AG10803 (cell line): ENCODE results near the gene PKHD1.
A peak's percentile ranks its signal among the peaks of the same experiment; 100 is the strongest.
"Not testable (repeated sequence)": the region's sequence is repeated elsewhere in the genome, so short reads cannot be mapped to it uniquely, and the experiment has no call there.

Experiments
- DNase-seq: peaks from one replicate; pipeline ENCODE4 v3.0.0; 2010; ENCODE audit warnings: low read depth
- H3K4me3 ChIP-seq: 2 replicates; pipeline ENCODE4 v1.5.1; 2011; ENCODE audit warnings: mild to moderate bottlenecking, low read length, control low read depth
- TF ChIP-seq, protein P1 (sequence below): conservative IDR thresholded peaks from 2 replicates; pipeline ENCODE4 v1.5.1; 2011; ENCODE audit warnings: mild to moderate bottlenecking, low read length, control low read depth, inconsistent platforms

The PKHD1 gene

DNA sequence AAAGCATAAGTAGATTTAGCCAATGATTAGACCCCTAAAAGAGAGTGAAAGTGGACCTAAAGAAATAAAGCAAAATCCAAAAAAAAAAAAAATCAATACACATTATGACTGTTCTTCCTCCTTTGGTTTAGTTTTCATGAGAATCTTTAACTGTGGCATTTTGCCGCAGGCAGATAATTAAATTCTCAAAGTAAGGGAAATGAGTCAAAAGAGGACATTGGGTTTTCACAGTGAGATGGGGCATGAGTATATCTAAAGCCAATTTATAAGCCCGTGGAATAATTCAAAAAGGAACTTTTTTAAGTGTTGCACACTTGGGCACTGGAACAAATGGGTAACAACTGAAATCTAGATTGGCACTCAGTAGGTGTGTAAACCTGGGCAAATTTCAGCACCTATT lies 230.3 kb downstream of the PKHD1 start:
- no peak for DNase-seq
- TF ChIP-seq, protein P1, sequence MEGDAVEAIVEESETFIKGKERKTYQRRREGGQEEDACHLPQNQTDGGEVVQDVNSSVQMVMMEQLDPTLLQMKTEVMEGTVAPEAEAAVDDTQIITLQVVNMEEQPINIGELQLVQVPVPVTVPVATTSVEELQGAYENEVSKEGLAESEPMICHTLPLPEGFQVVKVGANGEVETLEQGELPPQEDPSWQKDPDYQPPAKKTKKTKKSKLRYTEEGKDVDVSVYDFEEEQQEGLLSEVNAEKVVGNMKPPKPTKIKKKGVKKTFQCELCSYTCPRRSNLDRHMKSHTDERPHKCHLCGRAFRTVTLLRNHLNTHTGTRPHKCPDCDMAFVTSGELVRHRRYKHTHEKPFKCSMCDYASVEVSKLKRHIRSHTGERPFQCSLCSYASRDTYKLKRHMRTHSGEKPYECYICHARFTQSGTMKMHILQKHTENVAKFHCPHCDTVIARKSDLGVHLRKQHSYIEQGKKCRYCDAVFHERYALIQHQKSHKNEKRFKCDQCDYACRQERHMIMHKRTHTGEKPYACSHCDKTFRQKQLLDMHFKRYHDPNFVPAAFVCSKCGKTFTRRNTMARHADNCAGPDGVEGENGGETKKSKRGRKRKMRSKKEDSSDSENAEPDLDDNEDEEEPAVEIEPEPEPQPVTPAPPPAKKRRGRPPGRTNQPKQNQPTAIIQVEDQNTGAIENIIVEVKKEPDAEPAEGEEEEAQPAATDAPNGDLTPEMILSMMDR = no peak
- H3K4me3 ChIP-seq = no peak overlapping the region

DNA sequence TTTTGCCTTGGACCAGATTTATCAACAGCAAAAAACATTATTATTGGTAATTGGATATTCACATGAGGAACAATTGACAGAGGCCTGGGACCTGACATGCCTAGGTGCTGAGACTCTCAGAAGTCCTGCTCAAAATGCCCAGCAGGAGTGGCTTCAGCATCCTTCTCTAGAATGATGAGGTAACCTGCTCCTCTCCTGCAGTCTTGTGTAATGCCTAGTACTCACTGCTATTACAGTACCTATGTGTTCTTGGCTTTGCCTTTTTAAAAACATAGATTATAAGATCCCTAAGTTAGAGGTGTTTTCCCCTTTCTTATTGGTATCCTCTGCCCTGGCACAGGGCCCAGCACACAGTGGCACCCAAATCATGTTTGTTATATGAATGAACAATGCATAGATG lies 230.9 kb downstream of the PKHD1 start:
- no peak for DNase-seq
- no peak overlapping the region for H3K4me3 ChIP-seq
- TF ChIP-seq, protein P1 = no peak

DNA sequence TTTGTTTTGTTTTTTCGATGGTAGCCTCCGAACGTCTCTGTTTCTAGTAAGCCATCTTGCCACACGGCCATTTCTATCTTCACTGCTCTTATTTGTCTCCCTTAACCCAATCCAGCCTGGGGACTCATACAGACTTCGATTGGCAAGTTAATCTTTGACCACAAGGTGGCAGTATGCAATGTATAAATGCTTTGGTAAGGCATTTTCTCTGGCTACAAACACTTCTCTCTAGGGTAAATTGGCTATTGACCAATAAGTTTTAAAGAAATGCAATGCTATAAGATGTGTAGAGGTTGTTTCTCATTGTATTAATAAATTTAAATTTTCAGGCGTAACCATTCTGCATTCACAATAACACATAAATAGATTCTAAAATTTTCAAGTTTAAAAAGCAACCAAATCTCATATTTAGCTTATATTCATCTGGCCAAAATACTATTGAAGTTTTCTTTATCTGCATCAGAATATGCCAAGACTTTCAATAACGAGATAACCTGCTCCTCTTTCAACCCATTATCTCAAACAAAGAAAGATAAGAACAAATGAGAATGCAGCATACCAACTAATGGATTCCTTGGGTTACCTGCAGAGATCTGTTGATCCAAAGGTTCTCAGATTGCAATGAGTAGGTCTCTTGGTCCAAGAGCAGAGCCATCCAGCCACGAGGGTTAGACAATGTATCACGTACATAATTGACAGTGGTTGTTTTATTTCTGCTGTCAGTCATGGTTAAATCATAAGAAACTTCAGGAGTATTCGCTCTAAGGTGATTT lies 231.9 kb downstream of the PKHD1 start:
- TF ChIP-seq, protein P1 = peak; percentile 78
- no peak overlapping the region for H3K4me3 ChIP-seq
- peak; percentile 63 for DNase-seq

DNA sequence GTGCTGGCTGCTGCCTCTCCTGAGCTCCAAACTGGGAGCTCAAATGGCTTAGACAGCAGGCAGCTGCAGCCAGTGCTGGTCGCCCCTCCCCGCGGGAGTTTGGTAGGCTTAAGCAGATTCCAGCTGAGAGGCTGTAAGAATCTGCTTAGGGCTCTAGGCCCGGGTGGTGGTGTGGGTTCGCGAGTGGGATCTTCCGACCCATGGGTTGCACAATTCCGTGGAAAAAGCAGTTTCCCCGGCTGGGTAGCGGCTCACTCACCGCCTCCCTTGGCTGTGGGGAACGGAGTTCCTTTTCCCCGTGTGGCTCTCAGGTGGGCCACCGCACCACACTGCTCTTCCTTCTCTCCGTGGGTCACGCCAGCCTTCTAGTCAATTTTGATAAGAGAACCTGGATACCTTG lies 232.5 kb downstream of the PKHD1 start:
- no peak overlapping the region for H3K4me3 ChIP-seq
- TF ChIP-seq, protein P1 = no peak
- no peak for DNase-seq

DNA sequence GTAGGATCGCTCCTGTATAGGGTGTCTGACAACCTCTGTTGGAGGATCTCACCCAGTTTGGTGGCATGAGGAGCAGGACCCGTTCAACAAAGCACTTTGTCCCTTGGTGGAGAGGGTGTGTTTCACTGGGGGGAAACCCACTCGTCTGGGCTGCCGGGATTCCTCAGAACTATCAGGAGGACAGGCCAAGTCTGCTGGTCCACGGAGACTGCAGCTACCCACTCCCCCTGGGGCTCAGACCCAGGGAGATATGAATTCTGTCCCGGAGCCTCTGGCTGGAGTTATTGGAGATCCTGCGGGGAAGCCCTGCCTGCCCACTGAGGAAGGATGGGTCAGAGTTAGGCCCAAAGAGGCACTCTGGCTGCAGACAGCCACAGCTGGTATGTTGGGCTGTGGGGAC lies 233.1 kb downstream of the PKHD1 start:
- TF ChIP-seq, protein P1 = no peak
- H3K4me3 ChIP-seq = no peak overlapping the region
- no peak for DNase-seq

DNA sequence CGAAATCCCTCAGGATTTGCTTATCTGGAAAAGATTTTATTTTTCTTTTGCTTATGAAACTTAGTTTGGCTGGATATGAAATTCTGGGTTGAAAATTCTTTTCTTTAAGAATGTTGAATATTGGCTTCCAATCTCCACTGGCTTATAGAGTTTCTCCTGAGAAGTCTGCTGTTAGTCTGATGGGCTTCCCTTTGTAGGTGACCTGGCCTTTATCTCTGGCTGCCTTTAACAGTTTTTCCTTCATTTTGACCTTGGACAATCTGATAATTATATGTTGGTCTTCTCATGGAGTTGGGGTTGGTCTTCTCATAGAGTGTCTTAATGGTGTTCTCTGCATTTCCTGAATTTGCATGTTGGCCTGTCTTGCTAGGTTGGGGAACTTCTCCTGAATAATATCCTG lies 234.3 kb downstream of the PKHD1 start:
- not testable (repeated sequence) for DNase-seq, H3K4me3 ChIP-seq

DNA sequence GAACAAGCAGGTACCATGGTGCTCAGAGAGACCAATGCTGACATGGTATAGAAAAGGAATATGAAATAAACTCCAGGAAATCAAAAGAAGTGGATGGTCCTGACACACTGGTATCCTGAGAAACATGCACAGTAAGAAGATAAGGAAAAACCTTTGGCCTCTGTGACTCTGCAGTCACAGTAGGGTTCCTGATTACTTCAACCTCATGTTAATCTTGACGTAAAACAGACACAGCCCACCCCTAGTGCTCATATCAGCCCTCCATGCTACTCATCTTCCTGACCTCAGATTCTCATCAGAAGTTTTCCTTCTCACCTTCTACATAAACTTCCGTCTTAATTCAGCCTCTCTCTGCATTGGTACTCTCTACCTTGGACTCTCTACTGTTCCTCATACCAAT lies 240.9 kb downstream of the PKHD1 start:
- TF ChIP-seq, protein P1 = no peak
- DNase-seq = no peak
- no peak overlapping the region for H3K4me3 ChIP-seq
